Stimulated activated CD4-positive, alpha-beta T cell treated with anti-CD3 and anti-CD28 coated beads, Interleukin-12 subunit alpha, Interleukin-12 subunit beta, amount 100 ng/mL, for 4 hours (primary cell): ENCODE measurements around the gene ARHGAP20.
A peak's percentile ranks its signal among the peaks of the same experiment; 100 is the strongest.

ENCODE experiments used
- DNase-seq: peaks from one replicate; pipeline ENCODE4 v3.0.0-alpha.2; 2020

ARHGAP20 gene, protein sequence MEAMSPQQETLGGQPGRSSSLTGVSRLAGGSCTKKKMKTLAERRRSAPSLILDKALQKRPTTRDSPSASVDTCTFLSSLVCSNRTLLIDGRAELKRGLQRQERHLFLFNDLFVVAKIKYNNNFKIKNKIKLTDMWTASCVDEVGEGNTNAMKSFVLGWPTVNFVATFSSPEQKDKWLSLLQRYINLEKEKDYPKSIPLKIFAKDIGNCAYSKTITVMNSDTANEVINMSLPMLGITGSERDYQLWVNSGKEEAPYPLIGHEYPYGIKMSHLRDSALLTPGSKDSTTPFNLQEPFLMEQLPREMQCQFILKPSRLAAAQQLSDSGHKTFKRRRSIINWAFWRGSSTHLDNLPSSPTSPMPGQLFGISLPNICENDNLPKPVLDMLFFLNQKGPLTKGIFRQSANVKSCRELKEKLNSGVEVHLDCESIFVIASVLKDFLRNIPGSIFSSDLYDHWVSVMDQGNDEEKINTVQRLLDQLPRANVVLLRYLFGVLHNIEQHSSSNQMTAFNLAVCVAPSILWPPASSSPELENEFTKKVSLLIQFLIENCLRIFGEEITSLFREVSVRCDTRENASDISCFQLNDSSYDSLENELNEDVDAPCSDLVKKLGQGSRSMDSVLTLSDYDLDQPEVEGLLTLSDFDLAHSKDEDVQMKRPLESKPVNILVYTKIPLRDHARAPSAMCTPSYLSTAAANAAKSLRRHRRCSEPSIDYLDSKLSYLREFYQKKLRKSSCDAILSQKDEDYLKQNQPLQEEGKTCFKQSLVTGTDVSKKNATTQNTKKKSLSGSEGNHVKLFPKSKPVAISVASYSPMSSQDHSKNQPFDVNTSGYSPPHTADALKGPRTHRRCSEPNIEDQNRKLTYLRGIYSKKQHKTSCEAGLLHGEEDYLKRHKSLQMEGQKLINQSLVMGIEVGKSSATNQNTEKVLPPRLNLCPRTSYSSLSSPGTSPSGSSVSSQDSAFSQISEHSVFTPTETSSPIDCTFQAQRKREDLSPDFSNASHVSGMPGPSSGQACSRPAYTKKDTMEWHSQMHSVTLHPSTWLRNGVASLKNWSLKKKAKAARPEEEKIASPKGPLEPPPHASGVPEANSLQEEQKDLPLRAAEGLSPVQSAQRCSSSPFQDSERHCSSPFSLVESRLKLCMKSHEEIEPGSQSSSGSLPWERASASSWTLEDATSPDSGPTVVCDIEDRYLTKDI

DNA sequence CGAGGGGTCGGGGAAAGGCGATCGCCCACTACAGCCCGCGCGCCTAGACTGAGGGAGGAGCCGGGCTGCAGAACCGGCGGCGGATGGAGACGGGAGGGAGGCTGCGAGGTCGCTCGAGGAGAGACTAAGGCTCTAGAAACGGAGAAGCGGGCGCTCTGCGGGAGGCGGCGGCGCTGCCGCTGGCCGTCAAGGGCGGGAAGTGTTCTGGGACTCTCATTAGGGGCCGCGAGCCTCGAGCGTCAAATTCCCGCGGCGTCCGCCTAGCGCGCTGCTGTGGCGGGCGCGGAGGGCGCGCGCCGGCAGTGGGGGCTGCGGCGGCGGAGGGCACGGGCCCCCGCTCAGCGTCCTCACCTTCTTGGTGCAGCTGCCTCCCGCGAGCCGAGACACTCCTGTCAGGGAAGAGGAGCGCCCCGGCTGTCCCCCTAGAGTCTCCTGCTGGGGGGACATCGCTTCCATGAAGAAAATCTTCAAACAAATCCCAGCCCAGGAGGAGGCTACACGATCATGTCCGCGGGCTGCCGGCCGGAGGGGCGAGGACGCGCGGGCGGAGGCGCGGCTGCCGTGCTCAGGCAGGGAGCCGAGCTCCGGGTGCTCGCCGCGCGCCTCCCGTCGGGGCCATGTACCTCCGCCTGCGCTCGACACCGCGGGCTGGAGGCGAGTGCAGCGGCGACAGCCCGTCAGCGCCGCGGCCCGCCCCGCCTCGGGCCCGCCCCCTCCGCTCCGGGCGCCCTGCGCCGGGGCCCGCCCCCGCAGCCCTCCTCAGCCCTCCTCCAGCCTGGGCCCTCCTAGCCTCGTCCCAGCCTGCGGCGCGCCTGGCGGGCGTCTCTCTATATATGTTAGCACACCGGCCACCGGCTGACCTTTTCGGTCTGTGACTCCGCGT, at the start of gene ARHGAP20:
Gene ARHGAP20 (minus strand): TSS at position 662 of the 883 bp plus-strand sequence. CDS start 206 bp downstream, at position 456.
- peak; percentile 32 for DNase-seq

GRCh38 chr11:110761991-110762390, 49.8 kb upstream of the ARHGAP20 start:
- DNase-seq = no peak

GRCh38 chr11:110761131-110761530, 48.9 kb upstream of the ARHGAP20 start:
- DNase-seq = no peak

- no peak for DNase-seq
Observed at GRCh38 chr11:110759972-110760381, 47.7 kb upstream of the ARHGAP20 start.

- no peak for DNase-seq
Observed at GRCh38 chr11:110757962-110758755, 45.9 kb upstream of the ARHGAP20 start.

DNA sequence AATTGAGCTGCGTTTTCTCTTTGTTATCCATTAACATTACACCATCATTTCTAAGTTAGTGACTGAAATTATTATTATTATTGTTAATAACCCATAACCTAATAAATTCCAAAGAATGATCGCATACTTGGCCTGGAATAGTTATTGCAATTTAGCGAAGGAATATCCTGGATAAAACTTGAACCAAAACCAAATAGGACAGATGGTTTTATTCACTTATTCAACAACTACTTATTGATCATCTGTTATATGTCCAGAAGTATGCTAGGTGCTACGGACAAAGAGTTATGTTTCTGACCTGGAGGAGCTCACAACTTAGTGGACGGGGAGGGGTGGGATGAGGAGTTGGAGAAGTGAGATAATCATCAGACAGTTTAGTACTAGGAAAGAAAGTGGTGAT, 44.8 kb upstream of the ARHGAP20 start:
- no peak for DNase-seq

- no peak for DNase-seq
Observed at GRCh38 chr11:110755941-110756340, 43.7 kb upstream of the ARHGAP20 start.

DNA sequence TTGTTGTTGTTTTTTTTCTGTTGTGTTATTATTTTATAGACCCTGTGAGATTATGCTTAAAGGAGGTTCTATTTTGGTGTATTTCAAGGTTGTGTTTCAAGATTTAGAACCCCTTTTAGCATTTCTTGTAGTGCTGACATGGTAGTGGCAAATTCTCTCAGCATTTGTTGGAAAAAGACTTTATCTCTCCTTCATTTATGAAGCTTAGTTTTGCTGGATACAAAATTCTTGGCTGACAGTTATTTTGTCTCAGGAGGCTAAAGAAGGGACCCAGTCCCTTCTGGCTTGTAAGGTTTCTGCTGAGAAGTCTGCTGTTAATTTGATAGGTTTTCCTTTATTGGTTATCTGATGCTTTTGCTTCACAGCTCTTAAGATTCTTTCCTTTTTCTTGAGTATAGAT, 40.7 kb upstream of the ARHGAP20 start:
- no peak for DNase-seq

DNA sequence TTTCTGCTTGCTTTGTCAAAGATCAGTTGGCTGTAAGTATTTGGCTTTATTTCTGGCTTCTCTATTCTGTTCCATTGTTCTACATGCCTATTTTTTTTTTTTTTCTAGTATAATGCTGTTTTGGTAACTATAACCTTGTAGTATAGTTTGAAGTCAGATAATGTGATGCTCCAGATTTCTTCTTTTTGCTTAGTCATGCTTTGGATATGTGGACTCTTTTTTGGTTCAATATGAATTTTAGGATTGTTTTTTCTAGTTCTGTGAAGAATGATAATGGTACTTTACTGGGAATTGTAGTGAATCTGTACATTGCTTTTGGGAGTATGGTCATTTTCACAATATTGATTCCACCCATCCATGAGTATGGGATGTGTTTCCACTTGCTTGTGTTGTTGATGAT, 37.9 kb upstream of the ARHGAP20 start:
- no peak for DNase-seq

- DNase-seq = no peak
Observed at GRCh38 chr11:110747531-110747930, 35.3 kb upstream of the ARHGAP20 start.

DNA sequence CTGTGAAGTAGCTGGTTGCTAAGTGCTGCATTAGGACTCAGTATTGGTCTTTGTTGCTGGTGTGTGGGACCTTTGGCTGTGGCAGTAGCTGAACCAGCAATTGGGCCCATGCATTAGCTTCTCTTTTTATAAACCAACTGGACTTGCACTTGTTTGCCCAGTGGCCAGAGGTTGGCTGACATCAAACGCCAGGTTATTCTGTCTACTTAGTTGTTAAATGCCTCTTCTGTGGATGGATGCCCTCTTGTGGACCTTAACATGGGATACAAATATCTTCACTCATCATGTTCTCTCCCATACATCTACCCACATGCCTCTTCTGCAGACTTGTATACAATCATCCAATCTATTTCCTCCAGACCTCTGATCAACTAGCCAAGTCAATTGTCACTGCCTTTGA, 26.4 kb upstream of the ARHGAP20 start:
- no peak for DNase-seq

- no peak for DNase-seq
Observed at GRCh38 chr11:110737593-110737992, 25.4 kb upstream of the ARHGAP20 start.

DNA sequence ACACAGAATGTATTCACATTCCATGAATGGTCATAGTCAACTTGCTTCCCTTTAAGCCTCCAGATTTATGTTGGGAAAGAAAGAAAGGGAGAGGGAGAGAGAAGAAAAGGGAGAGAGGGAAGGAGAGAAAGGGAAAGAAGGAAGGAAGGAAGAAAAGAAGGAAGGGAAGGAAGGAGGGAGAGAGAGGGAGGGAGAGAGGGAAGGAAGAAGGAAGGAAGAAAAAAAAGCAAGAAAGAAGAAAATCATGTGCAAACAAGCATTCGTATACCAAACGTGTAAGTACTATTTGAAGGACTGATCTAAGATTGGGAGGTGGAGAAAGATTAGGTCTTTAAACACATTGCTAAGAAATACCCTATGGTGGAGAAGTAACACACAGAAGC, 23.9 kb upstream of the ARHGAP20 start:
- DNase-seq = no peak

- DNase-seq = no peak
Observed at GRCh38 chr11:110735455-110736170, 23.4 kb upstream of the ARHGAP20 start.

GRCh38 chr11:110734790-110735189, 22.6 kb upstream of the ARHGAP20 start:
- DNase-seq = no peak

- DNase-seq = no peak
Observed at GRCh38 chr11:110730773-110731172, 18.5 kb upstream of the ARHGAP20 start.

- DNase-seq = no peak
Observed at GRCh38 chr11:110728883-110729282, 16.6 kb upstream of the ARHGAP20 start.

DNA sequence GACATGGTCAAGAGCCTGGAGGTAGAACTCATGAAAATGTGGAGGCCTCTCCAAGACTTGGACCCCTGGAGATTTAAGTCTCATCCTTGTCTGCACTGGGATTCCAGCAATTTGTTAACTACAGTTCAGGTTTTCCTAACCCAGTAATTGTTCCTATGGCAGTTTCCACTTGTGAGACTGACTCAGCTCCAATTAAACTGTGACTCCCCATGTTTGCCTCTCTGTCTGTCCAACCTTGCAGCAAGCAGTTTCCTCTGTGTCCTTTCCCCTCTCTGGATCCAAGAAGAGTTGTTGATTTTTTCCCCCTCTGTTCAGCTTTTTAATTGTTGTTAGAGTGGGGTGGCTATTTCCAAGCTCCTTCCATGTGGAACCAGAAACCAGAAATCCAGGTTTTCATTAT, 16.2 kb upstream of the ARHGAP20 start:
- DNase-seq = no peak

- DNase-seq = no peak
Observed at GRCh38 chr11:110724358-110724757, 12.1 kb upstream of the ARHGAP20 start.

DNA sequence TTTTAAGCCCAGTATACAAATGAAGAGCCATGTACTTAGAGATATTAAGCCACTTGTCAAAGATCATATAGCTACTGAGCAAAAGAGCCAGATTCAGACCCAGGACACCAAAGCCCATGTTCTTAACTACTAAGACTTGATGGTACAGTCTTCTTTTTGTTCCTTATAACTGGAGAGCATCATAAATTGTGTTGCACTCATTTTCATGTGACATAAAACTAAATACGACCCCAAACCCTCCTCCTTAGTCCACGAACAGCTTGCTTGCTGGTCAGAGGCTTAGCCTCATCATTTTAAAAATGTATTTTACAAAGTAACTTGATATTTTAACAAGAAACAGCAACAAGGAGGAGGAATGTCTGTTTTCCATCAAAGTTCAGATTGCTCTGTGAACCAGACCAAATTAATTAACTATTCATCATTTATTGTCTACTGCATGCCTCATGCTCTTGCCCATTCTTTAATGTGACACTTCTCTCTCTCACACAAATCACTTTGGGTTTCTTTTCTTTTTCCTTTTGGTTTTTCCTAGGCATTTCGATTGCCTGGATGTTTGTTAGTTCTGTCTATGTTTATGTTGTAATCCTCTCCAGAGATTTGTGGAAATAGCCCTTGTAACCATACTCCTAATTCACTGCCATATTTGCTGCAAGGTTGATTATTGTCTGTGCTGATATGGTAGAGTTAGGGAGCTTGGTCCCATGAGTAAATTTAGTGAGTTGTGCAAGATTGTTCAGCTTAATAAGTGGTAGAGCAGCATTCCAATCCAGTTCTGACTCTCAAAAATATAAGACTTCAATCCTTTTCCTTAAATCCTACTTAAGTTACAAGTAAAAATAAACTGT, 8.4 kb upstream of the ARHGAP20 start:
- no peak for DNase-seq
